ENCODE data around the gene NT5M.

GRCh38 chr17:17358060-17358751 lies 55.0 kb downstream of the NT5M start:
- TF ChIP-seq CTCF (IDR thresholded peaks at IDR 0.05): no peak
- no peak for TF ChIP-seq POLR2A (IDR thresholded peaks at IDR 0.05; ENCODE audit: low read length)
- TF ChIP-seq CEBPB (IDR thresholded peaks at IDR 0.05): no peak
- TF ChIP-seq SMC3 (IDR thresholded peaks at IDR 0.05): no peak
- no peak for TF ChIP-seq RAD21 (conservative IDR thresholded peaks at IDR 0.05 in 1 of 2, IDR thresholded peaks at IDR 0.05 in 1 of 2)
- TF ChIP-seq SREBF2 (IDR thresholded peaks at IDR 0.05): no peak
- no peak for TF ChIP-seq KDM1A (IDR thresholded peaks at IDR 0.05; ENCODE audit: low read depth)
- TF ChIP-seq EP300 (IDR thresholded peaks at IDR 0.05): no peak
- TF ChIP-seq BCL3 (IDR thresholded peaks at IDR 0.05): no peak
- no peak for TF ChIP-seq POLR2AphosphoS2 (conservative IDR thresholded peaks at IDR 0.05; ENCODE audit: low read length)
- no peak for TF ChIP-seq RCOR1 (IDR thresholded peaks at IDR 0.05; ENCODE audit: low read depth, low read length)
- no peak for TF ChIP-seq MAX (IDR thresholded peaks at IDR 0.05)
- no peak for TF ChIP-seq USF2 (IDR thresholded peaks at IDR 0.05)
- no peak for TF ChIP-seq CHD2 (IDR thresholded peaks at IDR 0.05; ENCODE audit: low read length, partially characterized antibody)
